Activated B cell treated with CpG ODN at 0.5 μM for 24 hours (primary cell): ENCODE measurements around the gene OR52A5. TPM values are rescaled to one million over a fixed set of nuclear protein-coding genes. Genes with fewer than 3 reads are reported as not detected.

ENCODE experiments used
- ATAC-seq: fragments of 200-7000 bp; cut with Tn5 transposase; one replicate; pipeline ENCODE4 v1.10.0; 2021; ENCODE audit warnings: low read depth, mild to moderate bottlenecking, moderate library complexity
- CTCF ChIA-PET: fragments of 350-600 bp; sonication (Branson Sonifier 250); formaldehyde crosslinking; loops from one replicate; lab custom pipeline; 2021; ENCODE audit warnings: antibody characterized with exemption; lab: Charles Lee
- POLR2A ChIA-PET: fragments of 350-600 bp; sonication (Branson Sonifier 250); formaldehyde crosslinking; loops from one replicate; lab custom pipeline; 2021; ENCODE audit warnings: antibody characterized with exemption; lab: Charles Lee
- DNase-seq: peaks from one replicate; pipeline ENCODE4 v3.0.0; 2022
- H3K27ac Mint-ChIP-seq: one replicate; pipeline ENCODE4 v1.8.0; 2020; ENCODE audit warnings: mixed read lengths
- H3K27me3 Mint-ChIP-seq: one replicate; pipeline ENCODE4 v1.8.0; 2021; ENCODE audit warnings: mixed read lengths
- H3K36me3 Mint-ChIP-seq: one replicate; pipeline ENCODE4 v1.8.0; 2021; ENCODE audit warnings: low read depth, mixed read lengths
- H3K4me1 Mint-ChIP-seq: one replicate; pipeline ENCODE4 v1.8.0; 2021; ENCODE audit warnings: mixed read lengths
- H3K4me3 Mint-ChIP-seq: one replicate; pipeline ENCODE4 v1.8.0; 2020; ENCODE audit warnings: mild to moderate bottlenecking, mixed read lengths
- H3K9me3 Mint-ChIP-seq: one replicate; pipeline ENCODE4 v1.8.0; 2020; ENCODE audit warnings: mixed read lengths
- intact Hi-C: fragments of 100-400 bp; cut with micrococcal nuclease; formaldehyde crosslinking; loops from one replicate; pipeline ENCODE4 v1.15.1; 2024
- total RNA-seq: library from RNA; stranded (reverse); gene quantifications from 2 replicates; pipeline ENCODE4 v1.2.3, GENCODE V29; 2022
- TF ChIP-seq, protein P1 (sequence below): fragments of 200-600 bp; IDR thresholded peaks from one replicate; pipeline ENCODE4 v1.8.0; 2022; ENCODE audit warnings: antibody characterized with exemption, mild to moderate bottlenecking

OR52A5 gene
- total RNA-seq, 1 donor from 2014 or later = not detected

DNA sequence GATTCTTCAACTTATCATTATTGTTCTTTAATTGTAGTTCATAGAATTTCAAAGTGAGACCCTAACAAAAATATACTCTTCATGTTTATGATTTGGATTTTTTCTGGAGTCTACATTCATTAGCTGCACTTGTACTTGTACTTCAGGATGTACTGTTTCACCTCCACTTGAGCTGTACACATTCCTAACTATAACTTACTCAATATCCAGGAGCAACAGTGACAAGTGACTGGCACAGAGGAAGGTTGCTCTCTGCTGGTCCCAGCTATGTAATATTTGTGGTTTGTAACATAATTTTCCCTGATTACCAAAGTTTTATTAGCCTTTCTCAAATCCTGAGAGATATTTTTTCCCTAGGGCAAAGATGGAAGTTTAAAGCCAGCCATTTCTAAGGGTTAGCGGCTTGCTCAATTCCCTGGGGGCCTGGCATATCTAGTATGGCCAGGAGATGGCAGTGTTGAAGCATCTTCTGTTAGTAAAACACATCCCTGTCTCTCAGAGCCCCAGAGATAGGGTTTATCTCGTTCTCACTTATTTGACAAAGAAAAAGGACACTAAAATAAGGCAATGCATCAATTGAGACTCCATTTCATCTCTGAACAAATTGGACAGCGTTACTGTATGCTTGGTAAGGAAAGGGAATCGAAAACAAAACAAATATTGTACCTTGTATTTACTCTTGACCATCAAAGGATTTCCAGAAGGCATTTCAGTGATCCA, 14.2 kb downstream of the OR52A5 start:
- no peaks in the 10 kb centered on the region for H3K4me1 Mint-ChIP-seq
- DNase-seq (no peak), ATAC-seq (peak; percentile 45)
- no peak overlapping the region for H3K4me3 Mint-ChIP-seq
- H3K27ac Mint-ChIP-seq = no peak overlapping the region
- ChIA-PET CTCF (interaction anchor here (1.1 kb wide), 1 partner anchor 686 kb away, joined by 3 read pairs; no protein-coding TSS in a partner anchor), POLR2A (no interaction called here)
- H3K36me3 Mint-ChIP-seq = no peaks in the 10 kb centered on the region
- no peaks in the 10 kb centered on the region for H3K9me3 Mint-ChIP-seq
- intact Hi-C loops = loop anchor here (1.0 to 10.0 kb wide), 4 partner anchors 256 to 767 kb away; partner anchors contain the start of gene OR52N2
- TF ChIP-seq, protein P1, sequence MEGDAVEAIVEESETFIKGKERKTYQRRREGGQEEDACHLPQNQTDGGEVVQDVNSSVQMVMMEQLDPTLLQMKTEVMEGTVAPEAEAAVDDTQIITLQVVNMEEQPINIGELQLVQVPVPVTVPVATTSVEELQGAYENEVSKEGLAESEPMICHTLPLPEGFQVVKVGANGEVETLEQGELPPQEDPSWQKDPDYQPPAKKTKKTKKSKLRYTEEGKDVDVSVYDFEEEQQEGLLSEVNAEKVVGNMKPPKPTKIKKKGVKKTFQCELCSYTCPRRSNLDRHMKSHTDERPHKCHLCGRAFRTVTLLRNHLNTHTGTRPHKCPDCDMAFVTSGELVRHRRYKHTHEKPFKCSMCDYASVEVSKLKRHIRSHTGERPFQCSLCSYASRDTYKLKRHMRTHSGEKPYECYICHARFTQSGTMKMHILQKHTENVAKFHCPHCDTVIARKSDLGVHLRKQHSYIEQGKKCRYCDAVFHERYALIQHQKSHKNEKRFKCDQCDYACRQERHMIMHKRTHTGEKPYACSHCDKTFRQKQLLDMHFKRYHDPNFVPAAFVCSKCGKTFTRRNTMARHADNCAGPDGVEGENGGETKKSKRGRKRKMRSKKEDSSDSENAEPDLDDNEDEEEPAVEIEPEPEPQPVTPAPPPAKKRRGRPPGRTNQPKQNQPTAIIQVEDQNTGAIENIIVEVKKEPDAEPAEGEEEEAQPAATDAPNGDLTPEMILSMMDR = no peak
- peaks cover 4% of the 10 kb centered on the region for H3K27me3 Mint-ChIP-seq

DNA sequence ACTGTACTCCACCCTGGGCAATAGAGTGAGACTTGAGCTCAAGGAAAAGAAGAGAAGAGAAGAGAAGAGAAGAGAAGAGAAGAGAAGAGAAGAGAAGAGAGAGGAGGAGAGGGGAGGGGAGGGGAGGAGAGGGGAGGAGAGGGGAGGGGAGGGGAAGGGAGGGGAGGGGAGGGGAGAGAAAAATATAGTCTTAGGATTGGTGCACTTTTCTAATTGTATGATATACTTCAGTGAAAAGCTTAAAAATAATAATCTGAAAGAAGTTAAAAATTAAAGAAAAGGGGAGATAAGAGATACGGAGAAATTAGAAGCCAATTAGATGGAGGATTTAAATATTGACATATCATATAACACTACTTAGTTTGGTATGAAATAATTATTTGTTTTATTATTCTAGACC, 19.3 kb downstream of the OR52A5 start:
- Mint-ChIP-seq H3K27me3 (peaks cover 10% of the 10 kb centered on the region), H3K9me3 (peaks cover 3% of the 10 kb centered on the region), H3K36me3 (no peaks in the 10 kb centered on the region), H3K27ac (no peak overlapping the region), H3K4me1 (no peaks in the 10 kb centered on the region), H3K4me3 (no peak overlapping the region)
- POLR2A ChIA-PET = no interaction called here
- intact Hi-C loops = no loop called here
- CTCF ChIA-PET = no interaction called here
- DNase-seq (no peak), ATAC-seq (no peak)
- TF ChIP-seq, protein P1 = no peak

DNA sequence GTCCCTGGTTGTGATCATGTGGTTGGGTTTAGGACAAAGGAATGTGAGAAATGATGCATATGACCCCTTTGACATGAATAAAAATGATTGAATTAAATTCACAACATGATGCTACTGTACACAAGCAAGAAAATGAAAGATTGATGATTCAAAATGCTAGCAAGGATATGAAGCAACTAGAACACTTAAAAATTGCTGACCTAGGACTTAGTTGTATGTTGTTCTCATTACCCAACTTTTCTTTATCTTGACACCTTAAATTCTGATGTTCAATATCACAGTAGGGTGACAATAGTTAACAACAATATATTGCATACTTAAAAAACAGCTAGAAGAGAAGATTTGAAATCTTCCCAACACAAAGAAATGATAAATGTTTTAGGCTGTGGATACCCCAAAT, 20.6 kb downstream of the OR52A5 start:
- no peaks in the 10 kb centered on the region for H3K4me1 Mint-ChIP-seq
- no peaks in the 10 kb centered on the region for H3K36me3 Mint-ChIP-seq
- intact Hi-C loops = no loop called here
- H3K27ac Mint-ChIP-seq = no peak overlapping the region
- CTCF ChIA-PET = no interaction called here
- TF ChIP-seq, protein P1 = no peak
- POLR2A ChIA-PET = no interaction called here
- ATAC-seq (no peak), DNase-seq (no peak)
- H3K9me3 Mint-ChIP-seq = peaks cover 3% of the 10 kb centered on the region
- no peak overlapping the region for H3K4me3 Mint-ChIP-seq
- peaks cover 10% of the 10 kb centered on the region for H3K27me3 Mint-ChIP-seq

DNA sequence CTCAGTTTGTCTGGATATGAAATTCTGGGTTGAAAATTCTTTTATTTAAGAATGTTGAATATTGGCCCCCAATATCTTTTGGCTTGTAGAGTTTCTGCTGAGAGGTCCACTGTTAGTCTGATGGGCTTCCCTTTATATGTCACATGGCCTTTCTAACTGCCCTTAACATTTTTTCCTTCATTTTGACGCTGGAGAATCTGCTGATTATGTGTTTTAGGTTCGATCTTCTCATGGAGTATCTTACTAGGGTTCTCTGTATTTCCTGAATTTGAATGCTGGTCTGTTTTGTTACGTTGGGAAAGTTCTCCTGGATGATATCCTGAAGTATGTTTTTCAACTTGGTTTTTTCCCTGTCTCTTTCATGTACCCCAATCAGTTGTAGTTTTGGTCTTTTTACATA, 22.8 kb downstream of the OR52A5 start:
- intact Hi-C loops = no loop called here
- DNase-seq (no peak), ATAC-seq (no peak)
- Mint-ChIP-seq H3K9me3 (peaks cover 3% of the 10 kb centered on the region), H3K36me3 (no peaks in the 10 kb centered on the region), H3K4me3 (no peak overlapping the region), H3K27me3 (peaks cover 12% of the 10 kb centered on the region), H3K4me1 (no peaks in the 10 kb centered on the region), H3K27ac (no peak overlapping the region)
- ChIA-PET POLR2A (no interaction called here), CTCF (no interaction called here)
- TF ChIP-seq, protein P1 = no peak

DNA sequence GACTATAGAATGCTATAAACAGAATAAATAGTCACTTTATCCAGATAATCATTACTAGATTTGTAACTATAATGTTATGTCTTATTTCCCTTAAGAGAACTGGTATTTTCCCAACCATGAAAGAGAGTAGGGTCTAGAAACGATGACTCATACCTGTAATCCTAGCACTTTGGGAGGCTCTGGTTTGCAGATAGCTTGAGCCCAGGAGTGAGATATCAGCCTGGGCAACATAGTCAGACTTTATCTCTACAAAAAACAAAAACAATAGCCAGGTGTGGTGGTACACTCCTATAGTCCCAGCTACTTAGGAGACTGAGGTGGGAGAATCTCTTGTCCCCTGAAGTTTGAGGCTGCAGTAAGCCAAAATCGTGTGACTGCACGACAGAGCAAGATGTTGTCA, 30.9 kb downstream of the OR52A5 start:
- intact Hi-C loops = no loop called here
- Mint-ChIP-seq H3K4me3 (no peak overlapping the region), H3K27ac (no peak overlapping the region), H3K36me3 (no peaks in the 10 kb centered on the region), H3K9me3 (no peaks in the 10 kb centered on the region), H3K4me1 (no peaks in the 10 kb centered on the region), H3K27me3 (no peaks in the 10 kb centered on the region)
- TF ChIP-seq, protein P1 = no peak
- no peak for ATAC-seq
- POLR2A ChIA-PET = no interaction called here
- no peak for DNase-seq
- CTCF ChIA-PET = no interaction called here
